Transverse colon (tissue), 4 donors: Measurements from ENCODE around the gene HUNK. TPM values are rescaled to one million over a fixed set of nuclear protein-coding genes. Genes with fewer than 3 reads are reported as not detected.
"Not testable (repeated sequence)": the region's sequence is repeated elsewhere in the genome, so short reads cannot be mapped to it uniquely, and the experiment has no call there.

Experiments
- DNase-seq: peaks from one replicate; pipeline ENCODE4 v3.0.0-alpha.2; 2019
- H3K27ac ChIP-seq, 4 donors: fragments of 200-600 bp; sonication (generic); 2 replicates each; pipeline ENCODE4 v1.5.1; 2016 to 2018; ENCODE audit warnings: inconsistent platforms in 4 of 4
- H3K27me3 ChIP-seq: fragments of 200-600 bp; sonication (generic); 2 replicates; pipeline ENCODE4 v1.5.1; 2017; ENCODE audit warnings: inconsistent platforms
- H3K36me3 ChIP-seq, 4 donors: fragments of 200-600 bp; sonication (generic); 2 replicates each; pipeline ENCODE4 v1.5.1; 2017 to 2019; ENCODE audit warnings: inconsistent platforms in 4 of 4
- H3K4me1 ChIP-seq, 4 donors: fragments of 200-600 bp; sonication (generic); 2 replicates each; pipeline ENCODE4 v1.5.1; 2017 to 2020; ENCODE audit warnings: inconsistent platforms in 4 of 4
- H3K4me3 ChIP-seq, 4 donors: fragments of 200-600 bp; sonication (generic); 1 replicate in 1 of 4; 2 replicates in 3 of 4; pipeline versions ENCODE4 v1.5.1 to v1.6.1; 2017 to 2019; ENCODE audit warnings: inconsistent platforms in 4 of 4
- H3K9me3 ChIP-seq, 2 donors: fragments of 200-600 bp; sonication (generic); 2 replicates each; pipeline ENCODE4 v1.5.1; 2017 to 2019; ENCODE audit warnings: inconsistent platforms in 2 of 2
- EP300 ChIP-seq: sonication (generic); formaldehyde crosslinking; IDR thresholded peaks from one replicate; pipeline ENCODE4 v1.6.1; 2017; ENCODE audit warnings: antibody characterized with exemption, low read depth
- POLR2A ChIP-seq: fragments of 450-650 bp; IDR thresholded peaks from one replicate; pipeline ENCODE4 v1.6.1; 2016; ENCODE audit warnings: antibody characterized with exemption, mild to moderate bottlenecking, moderate library complexity
- POLR2AphosphoS5 ChIP-seq, 3 donors: sonication (generic); formaldehyde crosslinking; IDR thresholded peaks; one replicate each; pipeline ENCODE4 v1.6.1; 2016; ENCODE audit warnings: antibody characterized with exemption in 3 of 3
- WGBS, 2 donors: methylation state at CpG; one replicate each; pipeline ENCODE4 v1.1.5; 2018; ENCODE audit warnings: low coverage in 1 of 2; 5-methylcytosine and 5-hydroxymethylcytosine counted together
- in situ Hi-C, 4 donors: fragments of 200-750 bp; cut with MboI; loops; one replicate each; pipeline versions ENCODE4 v1.15.0 to v1.15.1; 2017; ENCODE audit warnings: low sequenced_read_pairs in 3 of 4, low pct_ligation_motif_present in 1 of 4, low pct_unique_long_range_greater_than_20kb in 1 of 4
- intact Hi-C: fragments of 100-400 bp; cut with DNase I; formaldehyde crosslinking; loops from one replicate; pipeline ENCODE4 v1.15.1; 2023; ENCODE audit warnings: low total_unique reads
- total RNA-seq, 4 donors: library from RNA; depleted of rRNA; stranded (reverse); fragments of >200 nt; gene quantifications; one replicate each; pipeline ENCODE4 v1.1.0, GENCODE V29; 2016
- TF ChIP-seq, protein P1 (sequence below), 5 experiments: fragments of 200-600 bp in 3 of 5; fragments of 450-650 bp in 2 of 5; sonication (generic) in 3 of 5; IDR thresholded peaks; 1 replicate in 2 of 5; 2 replicates in 3 of 5; pipeline ENCODE4 v1.5.1; 2016 to 2017; ENCODE audit warnings: antibody characterized with exemption in 5 of 5, inconsistent platforms in 3 of 5, mild to moderate bottlenecking in 2 of 5, moderate library complexity in 1 of 5

The HUNK gene
- total RNA-seq, 4 donors from 2014 or later, result 1.8 to 6.7 (median 3.9) TPM

DNA sequence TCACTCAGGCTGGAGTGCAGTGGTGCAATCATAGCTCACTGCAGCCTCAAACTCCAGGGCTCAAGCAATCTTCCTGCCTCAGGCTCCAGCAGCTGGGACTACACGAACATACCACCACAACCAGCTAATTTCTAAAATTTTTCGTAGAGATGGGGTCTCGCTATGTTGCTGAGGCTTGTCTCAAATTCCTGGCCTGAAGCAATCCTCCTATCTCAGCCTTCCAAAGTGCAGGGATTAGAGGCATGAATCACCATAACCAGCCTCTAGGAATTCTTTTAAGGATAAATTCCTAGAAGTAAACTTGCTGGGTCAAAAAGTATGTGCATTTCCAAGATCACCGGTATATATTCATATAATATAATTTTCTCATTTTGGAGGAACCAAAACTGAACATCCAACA lies 17.6 kb upstream of the HUNK start:
- in situ Hi-C loops (loop anchor here in 1 of 4 donors (25.0 kb wide), 2 partner anchors 157 to 407 kb away; no protein-coding TSS in a partner anchor), intact Hi-C loops (no loop called here)
- DNase-seq, result no peak
- Histone ChIP-seq H3K9me3 (no peaks in the 10 kb centered on the region), H3K4me3 (no peak overlapping the region), H3K27ac (no peak overlapping the region), H3K36me3 (no peaks in the 10 kb centered on the region), H3K4me1 (no peaks in the 10 kb centered on the region), H3K27me3 (no peaks in the 10 kb centered on the region)
- TF ChIP-seq, protein P1, sequence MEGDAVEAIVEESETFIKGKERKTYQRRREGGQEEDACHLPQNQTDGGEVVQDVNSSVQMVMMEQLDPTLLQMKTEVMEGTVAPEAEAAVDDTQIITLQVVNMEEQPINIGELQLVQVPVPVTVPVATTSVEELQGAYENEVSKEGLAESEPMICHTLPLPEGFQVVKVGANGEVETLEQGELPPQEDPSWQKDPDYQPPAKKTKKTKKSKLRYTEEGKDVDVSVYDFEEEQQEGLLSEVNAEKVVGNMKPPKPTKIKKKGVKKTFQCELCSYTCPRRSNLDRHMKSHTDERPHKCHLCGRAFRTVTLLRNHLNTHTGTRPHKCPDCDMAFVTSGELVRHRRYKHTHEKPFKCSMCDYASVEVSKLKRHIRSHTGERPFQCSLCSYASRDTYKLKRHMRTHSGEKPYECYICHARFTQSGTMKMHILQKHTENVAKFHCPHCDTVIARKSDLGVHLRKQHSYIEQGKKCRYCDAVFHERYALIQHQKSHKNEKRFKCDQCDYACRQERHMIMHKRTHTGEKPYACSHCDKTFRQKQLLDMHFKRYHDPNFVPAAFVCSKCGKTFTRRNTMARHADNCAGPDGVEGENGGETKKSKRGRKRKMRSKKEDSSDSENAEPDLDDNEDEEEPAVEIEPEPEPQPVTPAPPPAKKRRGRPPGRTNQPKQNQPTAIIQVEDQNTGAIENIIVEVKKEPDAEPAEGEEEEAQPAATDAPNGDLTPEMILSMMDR (IDR thresholded peaks at IDR 0.05), result no peak
- TF ChIP-seq EP300 (no peak), POLR2AphosphoS5 (IDR thresholded peaks at IDR 0.05) (no peak), POLR2A (no peak)
- WGBS, 2 donors, result 74 to 78% methylated on average over 4 of the region's 4 CpGs

DNA sequence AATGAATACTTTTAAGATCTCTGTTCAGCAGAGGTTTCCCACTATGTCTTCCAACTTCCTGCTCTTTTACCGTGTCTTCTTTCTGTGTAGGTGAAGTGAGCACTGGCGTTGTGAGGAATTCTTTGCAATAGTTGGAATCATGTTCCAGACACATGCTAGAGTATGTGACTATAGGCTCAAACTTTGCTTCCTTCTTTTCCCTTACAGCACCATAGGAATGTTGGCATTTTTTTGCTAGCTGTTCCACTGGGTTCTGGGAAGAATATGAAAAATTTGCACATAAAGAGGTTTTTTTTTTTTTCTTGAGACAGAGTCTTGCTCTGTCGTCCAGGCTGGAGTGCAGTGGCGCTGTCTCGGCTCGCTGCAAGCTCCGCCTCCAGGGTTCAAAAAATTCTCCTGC lies 15.7 kb upstream of the HUNK start:
- intact Hi-C loops (no loop called here), in situ Hi-C loops (loop anchor here in 1 of 4 donors (25.0 kb wide), 2 partner anchors 155 to 405 kb away; no protein-coding TSS in a partner anchor)
- 68 to 82% methylated on average over 7 of the region's 7 CpGs for WGBS, 2 donors
- Histone ChIP-seq H3K9me3 (no peaks in the 10 kb centered on the region), H3K4me1 (no peaks in the 10 kb centered on the region), H3K36me3 (no peaks in the 10 kb centered on the region), H3K4me3 (no peak overlapping the region), H3K27me3 (no peaks in the 10 kb centered on the region), H3K27ac (no peak overlapping the region)
- no peak for TF ChIP-seq POLR2AphosphoS5 (IDR thresholded peaks at IDR 0.05)
- no peak for DNase-seq

DNA sequence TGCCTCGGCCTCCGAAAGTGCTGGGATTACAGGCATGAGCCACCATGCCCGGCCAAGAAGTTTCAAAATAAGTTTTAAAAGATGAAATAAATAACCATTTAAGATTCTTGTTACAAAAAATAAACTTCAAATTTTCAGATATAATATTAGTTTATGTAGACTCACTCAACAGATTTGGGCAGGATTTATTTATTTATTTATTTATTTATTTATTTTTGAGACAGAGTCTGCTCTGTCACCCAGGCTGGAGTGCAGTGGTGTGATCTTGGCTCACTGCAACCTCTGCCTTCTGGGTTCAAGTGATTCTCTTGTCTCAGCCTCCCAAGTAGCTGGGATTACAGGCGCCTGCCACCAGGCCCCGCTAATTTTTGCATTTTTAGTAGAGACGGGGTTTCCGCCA lies 15.2 kb upstream of the HUNK start:
- not testable (repeated sequence) for H3K9me3 ChIP-seq, DNase-seq
- 82 to 93% methylated on average over 7 of the region's 7 CpGs for WGBS, 2 donors

DNA sequence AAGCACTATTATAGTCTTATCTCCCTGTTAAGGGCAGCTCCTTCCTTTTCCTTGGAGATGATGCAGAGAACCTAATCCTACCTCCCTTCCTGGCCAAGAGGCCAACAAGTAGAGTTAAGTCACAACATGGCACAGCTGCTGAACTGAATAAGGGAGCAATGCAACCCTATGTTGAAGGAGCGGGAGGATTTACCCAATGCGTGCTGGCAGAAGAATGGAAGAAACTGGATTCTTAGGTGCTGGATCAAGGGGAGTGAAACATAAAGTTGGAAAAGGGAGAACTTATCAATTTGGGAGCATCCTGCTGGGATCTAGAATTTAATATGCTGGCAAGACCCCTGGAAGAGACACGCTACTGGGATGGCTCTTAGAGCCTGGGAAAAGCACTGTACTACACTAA lies 12.0 kb upstream of the HUNK start:
- intact Hi-C loops, result no loop called here
- WGBS, 2 donors, result 90 to 100% methylated on average over 1 to 3 of the region's 3 CpGs
- in situ Hi-C loops, result loop anchor here in 3 of 4 donors (5.0 to 25.0 kb wide), 4 partner anchors 151 to 401 kb away; no protein-coding TSS in a partner anchor

More for the DNA sequence above, 15.2 kb upstream of the HUNK start:
- in situ Hi-C loops, result loop anchor here in 1 of 4 donors (25.0 kb wide), 2 partner anchors 155 to 405 kb away; no protein-coding TSS in a partner anchor
- intact Hi-C loops, H3K27ac ChIP-seq, H3K4me1 ChIP-seq, H3K4me3 ChIP-seq, H3K36me3 ChIP-seq, H3K27me3 ChIP-seq: not testable (repeated sequence)

DNA sequence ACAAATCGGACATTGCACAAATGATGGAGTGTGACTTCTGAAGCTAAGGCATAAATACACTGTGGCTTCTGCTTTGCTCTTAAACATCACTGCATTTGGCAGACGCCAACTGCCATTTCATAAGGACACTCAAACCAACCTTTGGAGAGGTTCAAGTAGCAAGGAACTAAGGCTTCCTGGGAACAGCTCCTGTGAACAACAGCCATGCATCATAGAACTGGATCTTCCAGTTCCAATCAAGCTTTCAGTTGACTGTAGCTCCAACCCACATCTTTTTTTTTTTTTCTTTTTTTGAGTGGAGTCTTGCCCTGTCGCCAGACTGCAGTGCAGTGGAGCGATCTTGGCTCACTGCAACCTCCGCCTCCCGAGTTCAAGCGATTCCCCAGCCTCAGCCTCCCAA lies 10.7 kb upstream of the HUNK start:
- in situ Hi-C loops (loop anchor here in 3 of 4 donors (5.0 to 25.0 kb wide), 4 partner anchors 150 to 400 kb away; no protein-coding TSS in a partner anchor), intact Hi-C loops (no loop called here)
- Histone ChIP-seq H3K27ac (no peak overlapping the region), H3K4me1 (no peaks in the 10 kb centered on the region), H3K9me3 (no peaks in the 10 kb centered on the region), H3K36me3 (no peaks in the 10 kb centered on the region), H3K27me3 (no peaks in the 10 kb centered on the region), H3K4me3 (no peak overlapping the region)
- DNase-seq, result no peak
- TF ChIP-seq POLR2AphosphoS5 (IDR thresholded peaks at IDR 0.05) (no peak), EP300 (no peak), POLR2A (no peak)
- TF ChIP-seq, protein P1 (IDR thresholded peaks at IDR 0.05), result no peak
- 80 to 95% methylated on average over 6 to 7 of the region's 7 CpGs for WGBS, 2 donors

More for the DNA sequence above, 12.0 kb upstream of the HUNK start:
- Histone ChIP-seq H3K9me3 (no peaks in the 10 kb centered on the region), H3K36me3 (no peaks in the 10 kb centered on the region), H3K4me1 (no peaks in the 10 kb centered on the region), H3K27ac (no peak overlapping the region), H3K27me3 (no peaks in the 10 kb centered on the region), H3K4me3 (no peak overlapping the region)
- DNase-seq, result no peak
- no peak for TF ChIP-seq EP300
- no peak for TF ChIP-seq POLR2AphosphoS5 (IDR thresholded peaks at IDR 0.05)
- TF ChIP-seq, protein P1 (IDR thresholded peaks at IDR 0.05), result no peak
- TF ChIP-seq POLR2A, result no peak
